Activated CD4-positive, alpha-beta T cell treated with anti-CD3 and anti-CD28 coated beads, Interleukin-2, amount 50 U/mL, for 16 hours (primary cell): ENCODE data around the gene CENPT.

ENCODE experiments used
- DNase-seq: peaks from one replicate; pipeline ENCODE4 v3.0.0-alpha.2; 2020

The CENPT gene

DNA sequence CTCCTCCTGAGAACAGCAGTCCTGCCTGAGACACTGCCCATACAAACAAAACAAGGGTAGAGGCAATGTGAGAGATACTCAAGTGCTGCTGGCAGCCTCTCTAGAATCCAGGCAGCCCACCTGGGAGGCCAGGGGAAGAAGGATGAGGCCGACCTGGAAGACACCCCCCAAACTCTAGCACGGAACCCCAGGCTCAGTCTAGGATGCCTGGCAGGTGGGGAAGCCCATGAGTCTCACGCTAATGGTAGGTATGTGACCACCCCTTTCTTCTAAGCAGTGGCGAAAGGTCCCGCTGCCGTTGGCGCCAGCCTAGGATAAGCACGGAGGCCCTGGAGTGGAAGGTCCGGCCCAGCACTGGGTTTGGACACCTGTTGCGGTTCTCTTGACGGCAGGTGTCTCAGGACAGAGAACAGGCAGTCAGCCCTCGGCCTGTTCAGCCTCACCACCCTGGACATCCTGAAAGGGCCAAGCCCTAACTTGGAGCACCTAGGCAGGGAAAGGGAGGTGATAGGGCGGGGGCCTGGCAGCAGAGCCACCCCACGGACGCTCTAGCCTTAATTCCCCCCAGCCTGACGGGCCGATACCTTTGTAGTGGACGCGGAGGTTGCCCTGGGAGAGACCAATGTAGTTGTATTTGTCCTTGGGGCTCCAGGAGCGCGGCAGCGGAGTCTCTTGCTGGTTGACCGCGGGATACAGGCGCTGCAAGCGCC, 41.6 kb downstream of the CENPT start:
- no peak for DNase-seq

DNA sequence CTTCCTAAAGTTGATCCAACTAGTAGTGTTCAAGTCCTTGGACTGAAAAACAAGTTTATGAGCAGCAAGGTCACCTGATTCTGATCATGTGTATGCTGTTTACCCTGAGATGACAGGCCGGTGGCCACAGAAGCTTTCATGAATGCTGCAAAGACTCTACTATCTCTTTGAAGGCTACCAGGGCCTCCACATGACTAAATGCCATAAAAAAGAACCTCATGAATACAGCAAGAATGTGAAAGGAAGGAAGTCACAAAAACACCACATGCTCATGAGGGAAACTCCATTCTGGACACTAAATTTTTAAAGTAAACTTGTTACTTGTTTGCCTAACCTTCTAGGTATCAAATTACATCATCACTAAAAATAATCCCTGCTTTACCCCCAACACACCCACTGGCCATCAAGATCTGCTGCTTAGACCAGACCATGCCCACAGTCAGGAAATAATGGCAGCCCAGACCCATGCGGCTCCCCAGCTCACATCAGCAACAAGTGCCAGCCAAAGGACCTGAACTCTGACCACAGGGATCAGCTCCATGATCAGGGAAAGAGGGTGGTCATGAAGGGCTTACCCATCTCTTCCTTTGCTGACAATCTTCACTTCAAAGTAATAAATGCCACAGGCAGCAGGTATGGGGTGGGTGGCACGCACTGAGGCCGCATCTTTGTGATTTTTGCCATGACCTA, 42.5 kb downstream of the CENPT start:
- no peak for DNase-seq

DNA sequence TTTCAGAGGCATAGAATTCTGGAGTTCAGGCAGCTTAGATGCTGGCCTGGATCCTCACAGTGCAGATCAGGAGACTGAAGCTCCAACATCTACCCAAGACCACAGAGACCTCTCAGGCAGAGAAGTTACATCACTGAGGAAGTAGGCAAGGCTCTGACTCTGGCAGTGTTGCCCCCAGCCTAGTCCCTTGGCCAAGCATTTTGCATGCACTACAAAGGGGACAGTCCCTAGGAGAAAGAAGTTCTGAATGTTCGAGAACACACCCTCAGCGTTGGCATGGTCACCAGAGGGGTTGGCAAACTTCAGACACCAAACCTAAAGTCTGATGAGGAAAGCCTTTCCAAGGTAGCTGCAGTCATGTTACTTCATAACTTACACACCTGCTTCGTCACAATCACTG, 43.6 kb downstream of the CENPT start:
- DNase-seq, result no peak

DNA sequence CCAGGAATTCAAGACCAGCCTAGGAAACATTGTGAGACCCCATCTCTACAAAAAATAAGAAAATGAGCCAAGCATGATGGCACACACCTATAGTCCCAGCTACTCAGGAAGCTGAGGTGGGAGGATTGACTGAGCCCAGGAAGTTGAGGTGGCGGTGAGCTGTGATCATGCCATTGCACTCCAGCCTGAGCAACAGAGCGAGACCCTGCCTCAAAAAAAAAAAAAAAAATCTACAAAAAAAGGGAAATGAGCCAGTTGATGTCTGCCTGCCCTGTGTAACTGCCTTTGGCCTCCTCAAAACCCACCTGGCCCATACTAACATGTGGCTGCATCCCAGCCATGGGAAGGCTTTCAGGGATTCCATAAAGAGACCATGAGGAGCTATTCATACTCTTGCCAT, 45.6 kb downstream of the CENPT start:
- DNase-seq, result peak; percentile 69

DNA sequence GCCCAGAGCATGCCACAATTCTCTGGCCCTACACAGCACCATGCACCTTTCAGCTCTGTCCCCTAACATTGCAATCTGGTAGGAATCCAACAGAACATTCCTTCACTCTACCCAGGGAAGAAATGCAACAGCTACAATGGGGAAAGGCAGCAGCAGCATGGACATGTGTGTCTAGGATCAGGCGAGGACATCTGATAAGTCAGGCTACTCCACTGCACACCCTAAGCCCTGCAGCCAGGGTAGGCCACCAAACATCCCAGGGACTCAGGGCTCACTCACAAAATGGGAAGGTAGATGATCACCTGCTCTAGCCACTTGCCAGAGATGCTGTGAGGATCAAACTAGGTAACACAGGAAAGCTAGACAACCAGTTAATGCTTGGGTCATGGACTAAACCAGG, 46.3 kb downstream of the CENPT start:
- no peak for DNase-seq

DNA sequence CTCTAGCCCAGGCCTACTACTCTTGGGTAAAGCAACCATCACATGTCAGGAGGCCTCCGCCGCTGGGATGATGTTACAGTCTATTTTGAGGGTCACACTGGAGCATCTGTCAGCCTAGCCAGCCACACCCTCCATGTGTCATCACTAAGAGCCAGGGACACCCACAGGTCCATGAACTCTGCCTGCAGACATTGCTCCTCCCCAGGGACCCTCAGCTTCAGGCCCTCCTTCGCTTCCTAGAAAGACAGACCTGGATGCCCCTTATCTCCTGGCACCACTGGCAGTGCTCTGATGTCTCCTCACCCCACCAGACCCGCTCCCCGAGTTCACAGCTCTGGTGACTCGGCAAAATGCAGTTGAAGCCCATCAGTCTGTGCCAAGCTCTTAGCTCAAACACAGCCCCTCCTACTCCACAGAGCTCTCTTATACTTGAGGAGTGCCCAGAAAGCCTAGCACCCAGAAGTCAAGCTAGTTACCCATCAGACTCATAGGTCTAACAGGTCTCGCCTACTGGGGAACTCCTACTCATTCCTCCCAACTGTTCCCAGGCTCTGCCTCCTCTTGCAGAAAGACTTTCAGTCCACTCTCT, 47.1 kb downstream of the CENPT start:
- DNase-seq, result no peak

DNA sequence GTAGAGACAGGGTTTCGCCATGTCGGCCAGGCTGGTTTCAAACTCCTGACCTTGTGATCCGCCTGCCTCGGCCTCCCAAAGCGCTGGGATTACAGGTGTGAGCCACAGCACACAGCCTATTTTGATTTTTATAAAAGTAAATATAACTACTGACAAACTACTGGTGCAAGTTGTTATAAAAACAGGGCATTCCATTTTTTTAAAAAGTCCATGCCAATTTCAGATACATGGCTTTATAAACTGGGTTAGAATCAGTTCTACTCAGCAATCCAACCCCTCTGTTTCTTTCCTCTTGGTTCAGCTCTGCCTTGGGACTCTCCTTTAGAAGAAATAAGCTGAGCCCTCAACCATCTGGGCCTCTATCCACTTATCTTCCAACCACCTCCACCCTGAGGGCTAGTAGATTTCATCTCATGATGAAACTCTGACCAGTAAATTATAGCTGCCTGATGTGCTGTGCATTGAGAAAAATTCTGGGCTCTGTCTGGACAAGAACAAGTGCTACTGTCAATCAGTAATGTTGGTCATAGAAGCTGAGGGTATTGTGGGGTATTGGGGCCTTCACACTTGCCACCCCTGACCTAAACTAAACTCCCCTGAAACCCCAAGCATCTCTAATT, 51.3 kb downstream of the CENPT start:
- DNase-seq, result no peak

DNA sequence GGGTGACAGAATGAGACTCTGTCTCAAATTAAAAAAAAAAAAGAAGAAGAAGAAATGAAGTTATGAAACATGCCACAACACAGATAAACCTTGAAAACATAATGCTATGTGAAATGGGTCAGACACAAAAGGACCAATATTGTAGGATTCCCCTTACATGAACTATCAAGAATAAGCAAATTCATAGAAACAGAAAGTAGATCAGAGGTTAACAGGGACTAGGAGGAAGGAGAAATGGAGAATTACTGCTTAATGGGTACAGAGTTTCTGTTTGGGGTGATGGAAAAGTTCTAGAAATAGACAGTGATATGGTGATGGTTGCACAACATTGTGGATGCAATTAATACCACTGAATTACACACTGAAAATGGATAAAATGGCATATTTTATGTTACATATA, 57.4 kb downstream of the CENPT start:
- no peak for DNase-seq

DNA sequence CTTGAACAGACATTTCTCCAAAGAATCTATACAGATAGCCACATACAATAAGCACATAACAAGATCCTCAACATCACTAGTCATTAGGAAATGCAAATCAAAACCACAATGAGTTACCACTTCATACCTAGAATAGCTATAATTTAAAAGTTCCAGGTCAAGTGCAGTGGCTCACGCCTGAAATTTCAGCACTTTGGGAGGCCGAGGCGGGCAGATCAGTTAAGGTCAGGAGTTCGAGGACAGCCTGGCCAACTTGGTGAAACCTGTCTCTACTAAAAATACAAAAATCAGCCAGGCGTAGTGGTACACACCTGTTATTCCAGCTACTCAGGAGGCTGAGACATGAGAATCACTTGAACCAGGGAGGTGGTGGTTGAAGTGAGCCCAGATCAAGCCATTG, 61.0 kb downstream of the CENPT start:
- no peak for DNase-seq

DNA sequence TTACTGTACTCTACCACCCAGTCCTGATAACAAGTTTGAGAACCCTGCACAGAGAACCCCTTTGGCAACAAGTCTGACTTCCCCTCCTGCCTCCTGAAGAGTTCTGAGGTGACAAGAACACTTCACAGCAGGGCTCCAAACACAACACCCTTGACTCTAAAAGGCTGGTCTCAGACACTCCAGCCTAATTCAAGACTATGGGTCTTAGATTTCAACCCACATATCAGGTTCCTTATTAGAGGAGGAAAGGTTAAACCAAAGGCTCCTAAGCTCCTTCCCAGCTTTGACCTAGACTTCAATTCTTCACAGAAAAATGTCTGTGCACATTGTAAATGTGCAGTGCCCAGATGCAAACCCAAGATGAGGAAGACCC, 64.2 kb downstream of the CENPT start:
- DNase-seq, result no peak

DNA sequence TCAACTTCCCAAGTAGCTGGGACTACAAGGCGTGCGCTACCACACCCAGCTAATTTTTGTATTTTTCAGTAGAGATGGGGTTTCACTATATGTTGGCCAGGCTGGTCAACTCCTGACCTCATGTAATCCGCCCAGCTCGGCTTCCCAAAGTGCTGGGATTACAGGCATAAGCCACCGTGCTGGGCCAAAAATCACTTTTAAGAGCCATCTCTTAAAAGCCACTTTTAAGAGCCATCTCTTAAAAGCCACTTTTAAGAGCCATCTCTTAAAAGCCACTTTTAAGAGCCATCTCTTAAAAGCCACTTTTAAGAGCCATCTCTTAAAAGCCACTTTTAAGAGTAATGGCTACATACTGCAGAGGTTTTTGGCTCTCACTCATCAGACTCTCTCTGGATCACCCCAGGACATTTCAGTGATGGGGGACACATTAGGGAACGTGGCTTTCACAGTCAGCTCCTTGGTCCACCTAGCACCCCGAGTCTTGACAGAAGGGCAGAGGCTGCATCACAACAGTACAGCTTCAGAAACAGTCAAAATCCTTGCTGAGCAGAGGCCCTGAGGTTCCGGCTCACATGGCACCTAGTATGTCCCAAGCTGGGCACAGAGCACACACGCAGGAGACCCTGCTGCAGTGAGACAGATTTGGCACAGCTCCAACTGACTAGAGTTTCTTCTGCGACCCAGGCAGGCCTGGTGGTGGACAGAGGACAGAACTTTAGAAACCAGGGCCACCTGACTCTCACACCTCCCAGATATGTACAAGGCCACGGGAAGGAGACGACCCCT, 64.7 kb downstream of the CENPT start:
- no peak for DNase-seq

DNA sequence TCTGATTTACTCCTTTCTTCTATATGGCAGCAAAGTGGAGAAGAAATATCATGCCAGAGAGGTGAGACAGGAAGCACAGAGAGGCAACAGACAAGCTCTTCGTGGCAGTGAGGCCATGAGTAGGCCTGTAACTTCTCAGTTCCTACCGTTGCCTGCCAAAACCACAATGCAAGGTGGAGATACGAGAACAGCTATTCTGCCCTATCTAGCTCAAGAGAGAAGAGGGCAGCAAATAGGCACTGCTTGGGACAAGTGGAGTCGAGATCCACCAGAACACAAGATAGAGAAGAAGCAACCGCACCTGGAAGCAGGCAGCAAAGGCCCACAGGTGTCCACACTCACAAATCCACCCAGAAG, 66.0 kb downstream of the CENPT start:
- DNase-seq, result peak; percentile 23

DNA sequence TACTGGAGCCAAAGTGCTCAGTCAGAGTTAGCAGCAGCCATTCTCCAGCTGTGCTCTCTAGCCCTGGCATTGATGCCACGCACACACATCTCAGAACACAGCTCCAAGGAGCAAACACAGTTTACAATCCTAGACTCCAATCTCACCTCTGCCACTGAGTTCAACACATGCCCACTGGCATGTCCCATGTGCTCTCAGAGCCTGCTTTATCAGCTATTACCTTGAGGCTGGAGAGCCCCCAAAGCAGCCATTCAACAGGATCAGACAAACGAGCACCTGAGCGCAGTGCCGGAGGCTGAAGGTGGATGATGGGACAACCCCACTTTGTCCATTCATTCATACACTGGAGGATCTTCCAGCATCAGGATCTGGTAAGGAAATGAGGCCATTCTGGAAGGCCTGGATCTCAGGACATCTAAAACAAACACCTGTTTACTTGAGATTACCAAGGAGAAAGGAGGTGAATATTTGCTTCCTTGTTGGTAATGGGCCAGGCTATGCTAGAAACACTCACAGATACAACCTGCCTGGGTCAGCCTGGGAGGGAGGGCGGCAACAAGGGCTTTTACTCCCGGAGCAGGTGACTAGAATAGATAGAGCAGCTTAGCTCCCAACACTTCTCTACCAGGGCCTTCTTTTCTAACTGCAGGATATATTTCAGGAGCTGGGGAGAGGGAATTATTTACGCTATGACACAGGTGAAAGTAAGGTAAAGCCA, 66.5 kb downstream of the CENPT start:
- no peak for DNase-seq

DNA sequence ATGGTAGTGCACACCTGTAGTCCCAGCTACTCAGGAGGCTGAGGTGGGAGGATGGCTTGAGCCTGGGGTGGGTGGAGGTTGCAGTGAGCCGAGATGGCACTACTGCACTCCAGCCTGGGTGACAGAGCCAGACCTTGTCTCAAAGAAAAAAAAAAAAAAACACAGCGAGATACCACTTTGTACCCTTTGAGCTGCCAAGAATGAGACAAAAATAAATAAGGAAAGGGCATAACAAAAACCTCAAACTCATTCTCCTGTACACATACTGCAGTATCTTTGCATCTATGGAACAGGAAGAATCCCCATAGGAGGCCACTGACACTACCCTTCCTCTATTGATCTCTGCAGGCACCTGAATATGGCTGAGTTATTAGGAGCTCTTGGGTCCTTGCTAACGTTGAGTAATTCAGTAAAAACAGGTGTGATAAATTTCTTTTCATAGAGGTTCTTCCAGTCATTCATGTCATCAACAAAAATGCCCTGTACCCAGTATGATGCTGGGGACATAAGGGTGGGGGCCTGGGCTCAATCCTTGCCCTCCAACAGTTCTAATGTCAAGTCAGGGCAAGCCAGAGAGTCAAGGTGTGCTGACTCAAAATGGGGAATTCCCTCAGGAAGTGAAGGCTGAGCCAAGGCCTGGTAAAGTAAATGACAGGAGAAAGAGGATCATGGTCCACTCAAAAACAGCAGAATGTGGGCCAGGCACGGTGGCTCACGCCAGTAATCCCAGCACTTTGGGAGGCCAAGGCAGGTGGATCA, 68.1 kb downstream of the CENPT start:
- no peak for DNase-seq
